ENCODE results near the gene ADGRD1.

ADGRD1 gene

DNA sequence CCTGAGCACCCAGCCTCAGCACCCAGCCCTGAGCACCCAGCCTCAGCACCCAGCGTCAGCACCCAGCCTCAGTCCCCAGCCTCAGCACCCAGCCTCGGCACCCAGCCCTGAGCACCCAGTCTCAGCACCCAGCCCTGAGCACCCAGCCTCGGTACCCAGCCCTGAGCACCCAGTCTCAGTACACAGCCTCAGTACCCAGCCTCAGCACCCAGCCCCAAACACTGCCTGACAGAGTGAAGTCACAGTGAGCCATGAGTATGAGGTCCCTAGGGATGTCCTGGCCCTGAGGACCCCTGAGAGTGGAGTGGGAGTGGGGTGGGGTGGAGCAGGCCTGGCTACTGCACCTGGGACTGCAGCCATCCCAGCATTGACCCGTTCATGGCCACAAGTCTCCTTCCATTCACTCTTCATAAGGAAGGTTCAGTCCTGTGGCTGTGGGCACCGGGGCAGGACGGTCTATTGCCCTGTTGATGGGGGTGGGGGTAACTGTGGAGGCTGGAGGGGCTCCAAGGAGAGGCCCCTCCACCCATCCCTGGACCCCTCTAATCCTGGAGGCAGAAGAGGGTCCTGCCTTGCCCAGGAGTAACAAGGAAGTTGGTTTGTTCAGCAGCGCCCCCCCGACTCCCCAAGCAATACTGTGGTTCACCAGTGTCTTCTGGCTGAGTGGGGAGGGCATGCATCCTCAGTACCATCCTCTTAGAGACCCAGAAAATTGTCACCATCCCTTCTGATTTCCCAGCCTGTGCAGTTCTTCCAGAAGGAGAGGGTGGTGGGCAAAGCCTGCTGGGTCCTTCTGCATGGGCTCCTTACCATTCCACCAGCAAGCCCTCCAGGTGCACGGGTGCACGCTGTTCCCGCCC lies 140.5 kb downstream of the ADGRD1 start:
- no peak for DNase-seq

DNA sequence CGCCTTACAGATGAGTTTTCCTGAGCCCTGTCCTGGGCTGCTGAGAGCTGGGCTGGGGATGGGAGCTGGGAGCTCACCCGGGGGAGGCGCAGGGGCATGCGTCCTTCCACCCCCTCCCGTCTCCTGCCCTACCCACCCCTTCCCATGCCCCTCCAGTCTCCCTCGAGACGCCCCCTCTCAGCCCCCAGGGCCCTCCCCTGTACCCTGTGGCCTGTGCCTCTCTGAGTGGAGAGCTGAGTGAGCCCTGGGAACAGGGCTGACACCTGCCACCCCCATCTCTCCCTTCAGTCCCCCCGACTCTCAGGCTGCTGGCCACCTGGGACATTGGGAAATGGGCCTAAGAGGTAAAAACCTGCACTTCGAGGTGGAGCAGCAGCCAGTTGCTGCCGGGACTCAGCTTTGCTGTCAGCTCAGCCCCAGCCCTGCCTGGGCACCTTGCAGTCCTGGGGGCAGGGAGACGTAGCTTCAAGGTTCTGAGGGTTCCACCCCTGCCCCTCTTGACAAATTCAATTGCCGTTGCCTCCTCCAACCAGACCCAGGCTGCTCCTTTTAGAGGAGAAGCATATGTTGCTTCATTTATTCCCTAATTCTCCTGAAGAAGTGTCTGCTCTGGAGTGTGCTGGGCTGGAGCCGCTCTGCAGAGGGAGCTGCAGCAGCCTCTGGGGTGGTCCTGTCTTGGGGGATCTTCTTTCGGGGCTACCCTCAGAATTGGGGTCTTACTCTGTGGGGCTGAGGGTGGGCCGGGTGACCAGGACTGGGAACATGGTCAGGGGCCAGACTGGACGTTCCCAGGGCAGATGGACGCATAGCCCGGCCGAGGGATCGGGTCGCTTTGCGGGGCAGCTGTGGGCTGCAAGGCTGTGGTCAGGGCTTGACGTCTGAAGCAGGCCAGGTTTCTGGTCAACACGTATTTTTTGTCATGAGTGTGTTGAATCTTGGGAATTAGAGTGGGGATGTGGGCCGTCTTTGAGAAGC lies 141.4 kb downstream of the ADGRD1 start:
- no peak for DNase-seq

DNA sequence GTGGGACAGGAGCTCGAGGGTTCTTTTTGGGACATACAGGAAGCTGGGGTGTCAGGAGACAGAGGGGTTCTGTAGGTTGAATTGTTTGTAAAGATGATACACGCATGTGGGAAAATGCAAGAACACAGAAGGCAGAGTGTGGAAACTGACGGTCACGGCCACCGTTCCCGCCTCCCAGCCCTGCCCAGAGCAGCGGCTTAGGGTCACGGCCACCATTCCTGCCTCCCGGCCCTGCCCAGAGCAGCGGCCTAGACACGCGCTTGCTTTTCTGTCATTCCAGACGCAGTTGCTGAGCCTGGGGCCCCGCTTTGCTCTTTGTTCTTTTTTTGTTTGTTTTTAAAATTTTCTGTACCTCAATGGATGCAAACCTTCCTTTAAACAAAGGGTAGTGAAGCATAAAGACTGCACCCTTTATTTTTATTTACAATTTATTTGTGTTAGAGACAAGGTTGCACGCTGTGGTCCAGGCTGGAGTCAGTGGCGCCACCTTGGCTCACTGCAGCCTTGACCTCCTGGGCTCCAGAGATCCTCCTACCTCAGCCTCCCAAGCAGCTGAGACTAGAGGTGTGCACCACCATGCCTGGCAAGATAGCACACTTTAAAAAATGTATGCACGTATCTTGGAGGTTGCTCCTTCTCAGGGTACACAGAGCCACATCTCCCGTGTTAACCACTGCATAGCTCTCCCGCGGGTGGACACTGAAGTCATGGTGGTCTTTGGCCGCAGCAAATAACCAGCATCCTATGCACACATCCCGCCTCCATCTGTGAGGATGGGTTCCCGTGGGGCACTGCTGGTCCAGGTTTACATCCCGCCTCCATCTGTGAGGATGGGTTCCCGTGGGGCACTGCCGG lies 142.3 kb downstream of the ADGRD1 start:
- no peak for DNase-seq

DNA sequence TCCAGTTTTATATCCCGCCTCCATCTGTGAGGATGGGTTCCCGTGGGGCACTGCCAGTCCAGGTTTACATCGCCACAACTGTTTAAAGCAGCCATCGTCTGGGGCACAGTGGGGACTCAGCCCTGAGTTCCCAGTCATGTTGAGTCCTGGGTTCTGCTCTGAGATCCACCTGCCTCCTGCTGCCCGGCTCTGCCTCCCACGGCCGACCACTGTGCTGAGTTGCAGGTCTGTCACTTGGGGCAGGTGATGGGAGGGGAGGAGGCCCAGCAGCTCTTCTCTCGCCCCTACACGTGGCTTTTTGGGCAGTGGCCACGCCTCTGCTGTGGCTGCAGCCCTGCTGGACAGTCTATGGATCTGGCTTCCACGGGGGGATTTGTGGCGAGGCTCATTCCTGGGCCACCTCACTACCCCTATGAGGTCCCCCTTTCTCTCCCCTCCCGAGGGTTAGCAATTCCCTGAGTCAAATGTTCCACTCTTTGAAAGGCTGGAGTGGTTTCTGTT lies 143.0 kb downstream of the ADGRD1 start:
- DNase-seq: no peak

DNA sequence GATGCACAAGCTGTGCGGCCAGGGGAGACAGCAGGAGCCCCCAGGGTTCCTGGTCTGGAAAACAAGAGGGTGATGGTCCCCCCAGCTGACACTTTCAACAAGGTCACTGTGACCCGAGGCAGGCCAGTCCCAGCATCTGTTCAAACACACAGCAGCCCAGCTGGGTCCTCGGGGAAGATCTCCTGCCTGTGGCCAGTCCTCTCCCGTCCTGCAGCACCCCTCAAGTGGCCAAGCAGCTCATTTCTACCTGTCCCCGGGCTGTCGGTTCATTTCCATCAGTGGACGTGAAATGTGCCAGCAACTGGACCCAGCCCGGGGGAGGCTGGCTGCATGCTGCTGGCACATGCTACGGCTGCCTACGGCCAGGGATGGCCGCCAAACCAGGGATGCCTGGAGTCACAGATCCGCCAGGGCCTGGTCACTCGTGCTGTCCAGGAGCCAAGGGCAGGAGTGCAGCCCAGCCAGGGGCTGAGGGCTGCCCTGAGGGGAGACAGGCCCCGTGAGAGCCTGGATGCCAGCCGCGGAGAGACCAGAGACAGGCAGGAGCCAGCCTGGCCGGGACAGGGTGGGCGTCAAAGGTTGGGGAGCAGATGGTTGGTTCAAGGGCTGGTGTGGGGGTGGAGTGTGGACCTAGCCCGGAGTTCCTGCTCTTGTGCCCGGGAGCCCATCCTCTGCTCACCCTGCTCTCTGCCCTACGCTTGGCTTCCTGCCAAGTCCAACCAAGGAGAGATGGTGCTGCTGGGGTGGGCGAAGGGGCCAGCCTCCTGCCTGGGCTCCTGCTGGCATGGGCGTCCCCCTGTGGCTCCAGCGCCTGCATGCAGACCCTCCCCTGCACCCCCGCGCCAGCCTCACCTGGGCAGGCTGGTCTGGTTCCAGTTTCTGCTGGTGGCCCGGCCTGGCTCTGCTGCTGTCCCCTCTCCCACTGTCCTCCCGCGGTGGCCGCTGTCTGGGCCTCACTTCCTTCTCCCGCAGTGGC lies 143.8 kb downstream of the ADGRD1 start:
- no peak for DNase-seq

DNA sequence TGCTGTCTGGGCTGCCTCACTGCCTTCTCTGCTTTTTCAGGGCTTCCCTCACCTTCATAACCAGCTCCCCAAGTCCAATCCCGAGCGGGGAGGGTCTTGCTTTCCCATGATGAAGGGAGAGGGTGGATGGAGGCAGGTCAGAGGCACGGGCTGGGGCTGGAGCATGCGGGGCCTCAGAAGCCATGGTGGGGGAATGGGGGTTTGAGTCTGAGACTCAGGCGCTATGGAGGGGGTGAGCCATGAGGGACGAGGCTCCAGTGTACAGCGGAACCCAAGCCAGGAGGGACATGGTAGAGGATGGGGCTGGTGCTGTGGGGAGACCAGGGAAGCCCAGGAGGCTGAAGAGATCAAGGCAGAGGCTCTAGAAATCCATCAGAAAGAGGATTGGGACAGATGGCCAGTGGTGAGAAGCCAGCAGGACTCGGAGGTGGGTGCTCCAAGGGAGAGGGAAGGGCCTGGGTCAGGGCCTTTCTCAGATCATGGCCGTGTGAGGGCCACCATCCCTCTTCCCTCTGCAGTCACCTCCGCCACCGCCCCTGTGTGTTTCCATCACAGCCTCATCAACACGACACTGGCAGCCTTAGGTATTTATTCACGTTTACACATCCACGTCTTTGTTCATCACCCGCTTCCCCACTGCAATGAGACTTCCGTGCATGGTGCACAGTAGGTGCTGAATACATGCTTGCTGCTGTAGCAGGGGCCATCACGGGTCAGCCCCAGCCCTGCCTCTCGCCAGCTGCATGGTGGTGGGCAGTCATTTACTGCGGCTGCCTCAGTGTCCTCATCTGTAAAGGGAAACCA lies 144.7 kb downstream of the ADGRD1 start:
- no peak for DNase-seq

DNA sequence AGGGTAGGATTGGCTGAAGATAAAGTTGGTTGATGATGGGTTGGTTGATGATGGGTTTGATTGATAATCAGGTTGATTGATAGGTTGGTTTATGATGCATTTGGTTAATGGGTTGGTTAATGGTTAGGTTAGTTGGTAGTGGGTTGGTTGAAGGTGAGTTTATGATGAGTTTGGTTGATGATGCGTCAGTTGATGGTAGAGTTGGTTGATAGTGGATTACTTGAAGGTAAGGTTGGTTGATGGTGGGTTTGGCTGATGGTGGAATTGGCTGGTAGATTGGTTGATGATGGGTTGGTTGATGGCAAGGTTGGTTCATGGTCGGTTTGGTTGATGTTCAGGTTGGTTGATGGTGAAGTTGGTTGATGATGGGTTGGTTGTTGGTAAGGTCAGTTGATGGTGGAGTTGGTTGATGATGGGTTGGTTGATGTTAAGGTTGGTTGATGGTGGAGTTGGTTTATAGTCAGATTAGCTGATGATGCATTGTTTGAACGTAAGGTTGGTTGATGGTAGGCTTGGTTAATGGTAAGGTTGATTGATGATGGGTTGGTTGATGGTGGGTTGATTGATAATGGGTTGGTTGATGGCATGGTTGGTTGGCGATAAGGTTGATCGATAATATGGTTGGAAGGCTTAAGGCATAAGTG lies 146.4 kb downstream of the ADGRD1 start:
- no peak for DNase-seq

DNA sequence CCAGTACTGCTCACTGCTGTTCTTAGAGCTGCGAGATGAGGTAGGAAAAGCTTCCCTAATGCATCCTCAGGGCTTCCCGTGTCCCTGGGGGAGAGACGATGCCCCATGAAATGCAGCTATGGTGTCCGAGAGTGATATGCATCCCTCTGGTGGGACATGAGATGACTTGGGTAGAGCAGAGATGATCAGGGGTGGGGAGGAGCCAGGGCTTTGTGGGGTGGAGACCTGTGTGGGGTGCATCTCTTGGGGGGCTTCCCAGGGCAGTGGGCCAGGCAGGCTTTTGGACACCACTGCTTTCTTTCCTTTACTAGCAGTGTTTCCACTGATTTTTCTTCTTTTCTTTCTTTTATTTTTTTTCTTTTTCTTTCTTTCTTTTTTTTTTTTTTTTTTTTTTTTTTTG lies 147.3 kb downstream of the ADGRD1 start:
- DNase-seq: no peak

DNA sequence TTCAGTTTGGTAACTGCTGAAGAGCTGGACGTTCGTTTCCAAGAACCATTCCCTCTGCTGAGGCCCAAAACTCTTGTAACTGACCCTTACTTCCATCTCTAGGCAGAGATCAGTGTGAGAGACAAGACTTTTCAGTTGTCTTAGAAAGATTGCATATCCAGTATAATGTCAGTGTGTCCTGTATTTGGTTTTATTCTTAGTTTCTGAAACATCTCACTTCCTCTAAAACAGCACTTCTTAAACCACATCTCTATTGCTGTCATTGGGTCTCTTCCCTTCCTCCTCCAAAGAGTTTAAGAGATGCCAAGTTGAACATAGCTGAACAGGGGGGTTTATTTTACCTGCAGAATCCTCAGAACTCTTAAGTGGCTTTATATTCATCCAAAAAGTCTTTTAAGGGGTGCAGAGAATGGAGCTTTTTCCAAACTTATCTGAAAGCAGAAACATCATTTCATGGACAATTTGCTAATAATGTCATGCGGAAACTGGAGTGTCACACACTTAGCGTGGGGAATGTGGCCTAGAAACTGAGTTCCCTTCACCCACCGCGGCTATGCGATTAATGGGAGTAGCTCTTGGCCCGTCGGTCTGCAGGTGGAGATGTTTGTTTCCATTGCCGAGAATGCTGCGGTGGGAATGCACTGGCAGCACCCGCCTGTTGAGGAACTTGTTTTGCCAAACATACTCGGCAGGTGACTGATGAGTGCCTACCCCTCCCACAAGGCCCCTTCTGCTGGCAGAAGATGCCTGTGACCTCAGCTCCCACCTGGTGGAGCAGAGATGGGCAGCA lies 148.2 kb downstream of the ADGRD1 start:
- DNase-seq: no peak

DNA sequence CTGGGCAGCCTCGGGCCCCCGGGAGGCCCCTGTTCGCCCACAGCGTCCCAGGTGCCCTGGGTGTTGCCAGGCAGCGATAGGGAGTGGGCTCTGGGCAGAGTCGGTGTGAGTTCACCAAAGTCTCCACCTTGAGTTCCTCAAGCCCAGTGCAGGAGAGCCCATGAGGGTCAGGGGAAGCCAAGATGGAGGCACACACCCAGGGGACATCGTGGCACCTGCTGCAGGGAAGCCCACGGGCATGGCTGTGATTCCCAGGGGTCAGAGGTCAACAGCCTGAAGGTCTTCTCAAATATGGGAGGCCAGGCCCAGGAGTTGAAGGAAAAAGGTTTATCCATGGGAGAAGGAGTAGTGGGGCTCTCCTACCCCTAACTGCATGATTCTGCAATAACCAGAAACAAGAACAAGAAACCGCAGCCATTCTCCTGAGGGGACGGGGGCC lies 148.8 kb downstream of the ADGRD1 start:
- DNase-seq: no peak

DNA sequence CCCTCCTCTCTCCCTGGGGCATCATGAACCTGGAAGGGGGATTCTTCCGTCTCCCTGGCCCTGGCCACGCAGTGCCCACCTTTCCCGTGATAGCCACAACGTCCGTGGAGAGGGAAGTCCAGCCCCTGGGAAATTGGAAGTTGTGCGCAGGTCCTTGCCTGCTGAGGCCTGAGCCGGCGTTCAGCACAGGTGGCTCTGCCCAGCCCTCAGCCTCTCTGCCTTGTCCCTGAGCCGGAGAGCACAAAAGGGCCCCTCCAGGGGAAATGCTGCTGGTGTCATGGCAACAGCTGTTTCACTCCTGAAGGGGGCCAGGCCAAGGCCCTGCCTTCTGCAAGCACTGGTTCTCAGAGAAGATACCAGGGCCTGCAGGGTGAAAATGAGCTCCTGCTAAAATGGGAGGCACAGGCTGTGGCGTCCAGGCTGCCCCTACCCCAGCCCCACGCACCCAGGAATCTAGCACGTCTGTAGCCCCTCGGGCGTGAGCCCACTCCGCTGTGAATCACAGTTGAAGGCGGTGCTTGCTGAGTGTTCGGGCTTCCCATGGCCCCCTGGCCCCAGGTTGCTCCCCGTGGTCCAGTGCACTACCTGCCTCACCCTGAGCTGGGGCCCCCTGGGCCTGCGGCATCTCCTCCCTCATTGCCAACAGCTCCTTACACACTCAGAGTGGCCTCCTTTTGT lies 149.4 kb downstream of the ADGRD1 start:
- DNase-seq: no peak

DNA sequence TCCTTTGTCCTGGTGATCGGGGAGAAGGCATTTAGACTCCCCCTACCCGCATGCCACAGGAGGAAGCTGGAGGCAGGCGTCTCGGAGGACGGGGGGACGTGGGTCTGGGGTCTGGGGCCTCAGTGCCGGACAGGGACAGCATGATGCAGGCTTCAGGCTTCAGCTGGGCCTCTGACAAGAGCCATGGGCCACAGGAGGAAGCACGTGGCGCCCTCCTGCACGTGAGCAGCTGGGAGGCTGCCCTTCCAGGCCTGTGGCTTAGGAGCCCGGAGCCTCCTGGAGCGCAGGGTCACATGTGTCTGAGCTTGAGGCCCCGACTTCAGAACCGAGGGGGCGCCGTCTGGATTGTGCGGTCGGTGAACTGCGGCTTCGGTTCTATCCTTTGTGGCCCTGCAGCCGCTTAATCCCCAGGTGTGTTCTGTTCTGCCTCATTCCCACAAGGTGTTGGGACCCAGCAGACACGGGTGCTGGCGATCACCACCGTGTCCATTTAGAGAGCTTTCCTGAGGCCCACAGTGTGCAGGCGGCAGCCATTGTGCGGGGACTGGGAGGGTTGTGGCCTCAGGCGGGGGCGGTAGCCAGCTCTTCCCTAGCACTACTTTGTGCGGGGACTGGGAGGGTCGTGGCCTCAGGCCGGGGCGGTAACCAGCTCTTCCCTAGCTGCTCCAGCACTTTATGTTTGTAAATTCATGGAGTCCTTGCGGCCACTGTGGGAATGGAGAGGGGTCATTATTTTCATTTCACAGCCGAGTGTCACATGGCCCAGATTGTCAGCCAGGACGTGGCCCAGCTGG lies 150.2 kb downstream of the ADGRD1 start:
- no peak for DNase-seq

DNA sequence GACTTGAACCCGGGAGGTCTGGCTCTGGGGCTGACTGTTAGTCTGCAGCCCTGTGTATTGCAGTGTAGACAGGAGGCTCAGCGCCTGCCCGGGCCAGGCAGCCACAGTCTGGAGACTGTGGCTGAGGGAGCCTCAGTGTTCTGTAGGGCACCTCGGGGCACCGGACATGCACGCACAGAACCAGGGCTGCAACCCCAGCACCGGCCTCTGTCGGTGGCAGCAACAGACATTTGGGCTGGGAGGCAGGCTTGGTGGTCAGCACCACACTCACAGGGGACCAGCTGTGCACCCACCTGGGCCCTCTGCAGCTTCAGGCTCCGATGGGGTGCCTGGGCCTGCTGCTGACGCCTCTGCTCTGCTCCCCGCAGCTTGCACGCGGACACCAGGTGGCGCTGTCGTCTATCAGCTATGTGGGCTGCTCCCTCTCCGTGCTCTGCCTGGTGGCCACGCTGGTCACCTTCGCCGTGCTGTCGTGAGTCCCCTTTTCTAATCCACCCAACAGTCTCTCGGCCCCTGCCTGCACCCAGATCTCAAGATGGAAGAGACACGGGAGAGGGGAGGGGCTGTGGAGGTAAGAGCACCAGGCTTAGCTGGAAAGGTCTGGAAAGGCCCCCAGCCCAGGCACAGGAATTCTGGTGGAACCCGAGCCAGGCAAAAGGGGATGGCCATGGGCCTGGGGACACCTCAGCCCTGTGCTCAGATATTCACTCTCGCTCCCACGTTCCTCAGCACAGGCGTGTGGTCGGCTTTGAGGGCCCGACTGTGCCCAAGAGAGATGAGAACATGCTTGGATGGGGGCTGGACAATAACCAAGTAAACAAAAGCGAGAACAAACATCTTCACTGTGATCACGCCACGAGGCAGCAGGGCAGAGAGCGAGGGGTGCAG lies 151.0 kb downstream of the ADGRD1 start:
- DNase-seq: peak; percentile 80 to 81

DNA sequence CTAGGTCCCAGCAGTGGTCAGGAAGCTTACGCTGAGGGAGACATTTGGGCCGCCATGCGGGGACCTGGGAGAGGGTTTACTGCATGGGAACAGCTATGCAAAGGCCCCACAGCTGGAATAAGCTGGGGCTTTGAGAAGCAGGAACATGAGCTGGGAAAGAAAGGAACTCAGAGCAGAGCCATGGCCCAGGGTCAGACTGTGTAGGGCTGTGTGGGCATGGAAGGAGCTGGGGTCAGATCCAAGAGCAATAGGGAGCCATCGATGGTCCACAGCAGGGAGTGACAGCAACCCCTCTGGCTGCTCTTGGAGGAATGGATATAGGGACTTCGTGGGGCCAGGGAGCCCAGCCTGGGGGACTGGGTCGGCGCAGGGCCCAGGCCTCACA lies 151.6 kb downstream of the ADGRD1 start:
- DNase-seq: no peak

DNA sequence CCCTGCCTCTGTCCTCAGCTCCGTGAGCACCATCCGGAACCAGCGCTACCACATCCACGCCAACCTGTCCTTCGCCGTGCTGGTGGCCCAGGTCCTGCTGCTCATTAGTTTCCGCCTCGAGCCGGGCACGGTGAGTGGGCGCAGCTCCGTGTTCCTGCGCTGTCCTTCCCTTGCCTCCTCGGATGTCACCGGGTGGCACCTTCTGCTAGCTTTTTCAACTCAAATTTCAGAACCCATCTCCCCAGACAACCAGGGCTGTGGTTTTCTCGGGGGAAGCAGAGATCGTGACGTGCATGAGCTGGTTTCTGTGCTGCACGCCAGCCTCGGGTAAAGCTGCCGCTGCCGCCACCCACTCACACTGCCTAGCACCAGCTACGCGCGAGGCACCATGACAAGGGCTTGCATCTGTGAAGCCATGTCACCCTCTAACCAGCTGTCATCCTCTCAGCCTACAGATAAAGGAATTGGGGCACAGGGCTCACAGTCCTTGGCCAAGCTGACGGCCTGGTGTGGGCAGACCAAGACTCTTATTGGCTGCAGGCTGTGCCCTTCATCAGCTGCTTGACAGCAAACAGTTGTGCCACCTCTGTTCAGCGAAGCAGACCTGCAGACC lies 152.1 kb downstream of the ADGRD1 start:
- peak; percentile 32 to 45 for DNase-seq

DNA sequence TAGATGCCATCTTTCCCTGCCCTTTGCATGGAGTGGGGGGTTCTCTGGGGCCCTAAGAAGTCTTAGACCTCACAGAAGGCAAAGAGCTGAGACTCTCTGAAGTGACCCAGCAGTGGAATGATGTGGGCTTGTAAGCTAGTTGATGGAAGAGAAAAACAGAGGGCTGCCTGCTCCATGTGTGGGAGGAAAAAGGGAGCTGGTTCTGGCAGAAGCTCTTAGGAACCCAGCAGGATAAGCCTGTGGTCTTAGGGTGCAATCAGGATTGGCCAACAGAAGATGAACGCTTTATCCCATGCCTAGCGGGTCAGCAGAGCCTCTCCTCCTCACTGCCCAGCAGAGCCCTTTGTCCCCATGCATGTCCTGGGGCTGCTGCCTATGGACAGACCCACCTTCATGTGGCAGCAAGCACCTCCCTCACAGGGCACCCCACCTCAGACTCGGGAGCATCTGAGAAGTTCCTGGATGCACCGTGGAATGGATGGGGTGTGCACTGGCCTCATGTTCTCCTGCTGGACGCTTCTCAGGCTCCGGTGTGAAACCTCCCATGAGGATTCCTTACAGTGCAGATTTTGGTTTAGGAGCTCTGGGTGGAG lies 152.7 kb downstream of the ADGRD1 start:
- no peak for DNase-seq
